SK-N-SH (cell line): ENCODE data around the gene TP53I11. TPM values are rescaled to one million over a fixed set of nuclear protein-coding genes. Genes with fewer than 3 reads are reported as not detected.

Experiments
- CTCF ChIA-PET: fragments of 300-600, 350-600 bp; formaldehyde crosslinking; extraction: SDS; loops from one replicate; lab custom pipeline; 2021; lab: Yijun Ruan, JAX
- POLR2A ChIA-PET: fragments of 350-600 bp; sonication (Branson Sonifier 250); formaldehyde crosslinking; extraction: SDS; loops from one replicate; lab custom pipeline; 2020; ENCODE audit warnings: antibody characterized with exemption, inconsistent platforms; lab: Yijun Ruan, JAX
- DNase-seq: peaks from one replicate; pipeline ENCODE4 v3.0.0; 2012
- H2AFZ ChIP-seq: fragments of 200-600 bp; sonication (generic); 2 replicates; pipeline ENCODE4 v1.8.1; 2016; ENCODE audit warnings: antibody characterized with exemption, mild to moderate bottlenecking, low read depth
- H3F3A ChIP-seq: fragments of 200-600 bp; sonication (generic); replicated peaks from 2 replicates; pipeline ENCODE3; 2016; ENCODE audit warnings: antibody characterized with exemption, mild to moderate bottlenecking; ENCODE audit not compliant: insufficient read depth
- H3K27ac ChIP-seq, 2 experiments: fragments of 200-500 bp in 1 of 2; fragments of 200-600 bp in 1 of 2; sonication (Bioruptor generic) in 1 of 2; sonication (generic), shearing (Covaris generic) in 1 of 2; 2 replicates each; pipeline versions ENCODE4 v1.5.1 to v1.6.1; 2014 to 2016; ENCODE audit warnings: low read depth in 2 of 2, inconsistent platforms in 1 of 2, low read length in 1 of 2, mild to moderate bottlenecking in 1 of 2, mixed read lengths in 1 of 2
- H3K27me3 ChIP-seq: fragments of 200-600 bp; sonication (generic), shearing (Covaris generic); 2 replicates; pipeline ENCODE4 v1.6.1; 2016; ENCODE audit warnings: mixed run types; ENCODE audit not compliant: insufficient read depth
- H3K36me3 ChIP-seq, 2 experiments: fragments of 200-500 bp in 1 of 2; fragments of 200-600 bp in 1 of 2; sonication (Bioruptor generic) in 1 of 2; sonication (generic) in 1 of 2; replicated peaks in 1 of 2; 2 replicates each; pipeline versions ENCODE3 to v1.5.1; 2014 to 2016; ENCODE audit warnings: low read length in 1 of 2, mild to moderate bottlenecking in 1 of 2; ENCODE audit not compliant: insufficient read depth in 2 of 2, control insufficient read depth in 1 of 2
- H3K4me1 ChIP-seq, 2 experiments: fragments of 200-500 bp in 1 of 2; fragments of 200-600 bp in 1 of 2; sonication (Bioruptor generic) in 1 of 2; sonication (generic), shearing (Covaris generic) in 1 of 2; 2 replicates each; pipeline versions ENCODE4 v1.5.1 to v1.6.1; 2014 to 2016; ENCODE audit warnings: low read depth in 1 of 2, low read length in 1 of 2, mixed run types in 1 of 2; ENCODE audit not compliant: insufficient read depth in 2 of 2, control insufficient read depth in 1 of 2
- H3K4me2 ChIP-seq: fragments of 200-600 bp; sonication (generic), shearing (Covaris generic); 2 replicates; pipeline ENCODE4 v1.6.1; 2017; ENCODE audit warnings: mixed run types
- H3K4me3 ChIP-seq, 2 experiments: fragments of 200-500 bp in 1 of 2; fragments of 200-600 bp in 1 of 2; sonication (Bioruptor generic) in 1 of 2; sonication (generic), shearing (Covaris generic) in 1 of 2; 2 replicates each; pipeline versions ENCODE4 v1.5.1 to v1.8.1; 2014 to 2016; ENCODE audit warnings: low read depth in 2 of 2, inconsistent platforms in 1 of 2, low read length in 1 of 2, mild to moderate bottlenecking in 1 of 2, mixed read lengths in 1 of 2, moderate library complexity in 1 of 2
- H3K79me2 ChIP-seq: fragments of 200-600 bp; sonication (generic); 2 replicates; pipeline ENCODE4 v1.8.1; 2017; ENCODE audit warnings: mild to moderate bottlenecking; ENCODE audit not compliant: insufficient read depth
- H3K9ac ChIP-seq: fragments of 200-600 bp; sonication (generic); 2 replicates; pipeline ENCODE4 v1.6.1; 2017; ENCODE audit warnings: mixed run types
- H3K9me2 ChIP-seq: fragments of 200-600 bp; sonication (generic); 2 replicates; pipeline ENCODE4 v1.6.1; 2017; ENCODE audit warnings: mixed run types
- H3K9me3 ChIP-seq: fragments of 200-600 bp; sonication (generic); 2 replicates; pipeline ENCODE4 v1.6.1; 2017; ENCODE audit warnings: mixed run types, mild to moderate bottlenecking, moderate library complexity
- H4K20me1 ChIP-seq: fragments of 200-600 bp; sonication (generic); 2 replicates; pipeline ENCODE4 v1.6.1; 2017; ENCODE audit warnings: mild to moderate bottlenecking, mixed run types; ENCODE audit not compliant: insufficient read depth
- GABPA ChIP-seq: IDR thresholded peaks from 2 replicates; pipeline ENCODE4 v1.4.0; 2012; ENCODE audit warnings: low read depth, mild to moderate bottlenecking
- JUND ChIP-seq: IDR thresholded peaks from 2 replicates; pipeline ENCODE4 v1.4.0; 2012
- RAD21 ChIP-seq: IDR thresholded peaks from 2 replicates; pipeline ENCODE4 v1.6.1; 2012; ENCODE audit warnings: mild to moderate bottlenecking, low read length
- SMC3 ChIP-seq: IDR thresholded peaks from 2 replicates; pipeline ENCODE4 v1.6.1; 2012; ENCODE audit warnings: low read depth, low read length, improper control_type of control experiment
- TAF1 ChIP-seq: IDR thresholded peaks from 2 replicates; pipeline ENCODE4 v1.6.1; 2012; ENCODE audit warnings: low read depth, mild to moderate bottlenecking, low read length, moderate library complexity, borderline replicate concordance
- YY1 ChIP-seq: IDR thresholded peaks from 2 replicates; pipeline ENCODE4 v1.4.0; 2012; ENCODE audit warnings: low read depth, mild to moderate bottlenecking
- ZBTB33 ChIP-seq: IDR thresholded peaks from 2 replicates; pipeline ENCODE4 v1.4.0; 2012; ENCODE audit warnings: low read depth, borderline replicate concordance
- WGBS: methylation state at CpG from one replicate; pipeline ENCODE4 v1.1.6; 2017; ENCODE audit warnings: low lambda C conversion rate; 5-methylcytosine and 5-hydroxymethylcytosine counted together
- polyA plus RNA-seq, 3 experiments: library from polyadenylated mRNA; depleted of rRNA; stranded (reverse); fragments of >200 nt; gene quantifications; 2 replicates each; pipeline ENCODE4 v1.2.3, GENCODE V29; 2012
- TF ChIP-seq, protein P1 (sequence below): IDR thresholded peaks from 2 replicates; pipeline ENCODE4; 2012
- TF ChIP-seq, protein P2 (sequence below): fragments of 200-600 bp; sonication (generic); IDR thresholded peaks from 2 replicates; pipeline ENCODE4 v1.6.1; 2017; ENCODE audit warnings: antibody characterized with exemption, mild to moderate bottlenecking, moderate library complexity
- TF ChIP-seq, protein P3 (sequence below): IDR thresholded peaks from 2 replicates; pipeline ENCODE4 v1.6.1; 2012; ENCODE audit warnings: mild to moderate bottlenecking, low read depth, low read length, moderate library complexity

The TP53I11 gene
- polyA plus RNA-seq, 1 of the 3 experiments (the other 2 are of a cell fraction) = 6.6 TPM

DNA sequence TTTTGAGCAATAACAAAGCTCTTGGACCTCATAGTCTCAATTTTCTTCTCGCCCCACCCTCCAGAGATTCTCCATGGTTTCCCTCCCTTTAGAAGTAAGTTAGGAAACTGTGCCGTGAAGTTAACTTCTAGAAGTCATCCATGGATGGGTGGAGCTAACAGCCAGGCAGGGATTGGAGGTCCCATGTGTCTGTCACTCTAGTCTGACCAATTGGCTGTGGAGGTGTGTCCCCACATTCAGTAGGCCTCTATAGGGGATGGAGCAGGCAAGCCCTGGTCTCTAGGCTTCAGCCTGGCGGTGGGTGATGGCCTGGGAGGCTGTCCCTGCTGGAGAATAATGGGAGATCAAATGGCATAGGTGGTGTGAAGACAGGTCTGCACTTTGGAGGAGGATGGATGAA lies 50.7 kb downstream of the TP53I11 start:
- 67% methylated on average over 3 of the region's 3 CpGs for WGBS
- no peaks in the 10 kb centered on the region for H3F3A ChIP-seq
- H4K20me1 ChIP-seq = no peaks in the 10 kb centered on the region
- no peaks in the 10 kb centered on the region for H3K36me3 ChIP-seq
- H2AFZ ChIP-seq = no peak overlapping the region
- H3K4me3 ChIP-seq = no peak overlapping the region
- TF ChIP-seq YY1 (no peak), TAF1 (no peak), GABPA (no peak), JUND (no peak)
- TF ChIP-seq, protein P1, sequence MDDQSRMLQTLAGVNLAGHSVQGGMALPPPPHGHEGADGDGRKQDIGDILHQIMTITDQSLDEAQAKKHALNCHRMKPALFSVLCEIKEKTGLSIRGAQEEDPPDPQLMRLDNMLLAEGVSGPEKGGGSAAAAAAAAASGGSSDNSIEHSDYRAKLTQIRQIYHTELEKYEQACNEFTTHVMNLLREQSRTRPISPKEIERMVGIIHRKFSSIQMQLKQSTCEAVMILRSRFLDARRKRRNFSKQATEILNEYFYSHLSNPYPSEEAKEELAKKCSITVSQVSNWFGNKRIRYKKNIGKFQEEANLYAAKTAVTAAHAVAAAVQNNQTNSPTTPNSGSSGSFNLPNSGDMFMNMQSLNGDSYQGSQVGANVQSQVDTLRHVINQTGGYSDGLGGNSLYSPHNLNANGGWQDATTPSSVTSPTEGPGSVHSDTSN = peak; percentile 92
- TF ChIP-seq, protein P2, sequence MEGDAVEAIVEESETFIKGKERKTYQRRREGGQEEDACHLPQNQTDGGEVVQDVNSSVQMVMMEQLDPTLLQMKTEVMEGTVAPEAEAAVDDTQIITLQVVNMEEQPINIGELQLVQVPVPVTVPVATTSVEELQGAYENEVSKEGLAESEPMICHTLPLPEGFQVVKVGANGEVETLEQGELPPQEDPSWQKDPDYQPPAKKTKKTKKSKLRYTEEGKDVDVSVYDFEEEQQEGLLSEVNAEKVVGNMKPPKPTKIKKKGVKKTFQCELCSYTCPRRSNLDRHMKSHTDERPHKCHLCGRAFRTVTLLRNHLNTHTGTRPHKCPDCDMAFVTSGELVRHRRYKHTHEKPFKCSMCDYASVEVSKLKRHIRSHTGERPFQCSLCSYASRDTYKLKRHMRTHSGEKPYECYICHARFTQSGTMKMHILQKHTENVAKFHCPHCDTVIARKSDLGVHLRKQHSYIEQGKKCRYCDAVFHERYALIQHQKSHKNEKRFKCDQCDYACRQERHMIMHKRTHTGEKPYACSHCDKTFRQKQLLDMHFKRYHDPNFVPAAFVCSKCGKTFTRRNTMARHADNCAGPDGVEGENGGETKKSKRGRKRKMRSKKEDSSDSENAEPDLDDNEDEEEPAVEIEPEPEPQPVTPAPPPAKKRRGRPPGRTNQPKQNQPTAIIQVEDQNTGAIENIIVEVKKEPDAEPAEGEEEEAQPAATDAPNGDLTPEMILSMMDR = no peak
- peaks cover 0 to 8% of the 10 kb centered on the region in 2 experiments; a peak in 1 of 4 replicates for H3K4me1 ChIP-seq
- ChIA-PET CTCF (interaction anchor here (1.4 to 8.6 kb wide), 6 partner anchors 11 to 343 kb away, joined by 3 to 93 read pairs (median 6); no protein-coding TSS in a partner anchor), POLR2A (no interaction called here)
- no peak overlapping the region for H3K9ac ChIP-seq
- DNase-seq = peak; percentile 63
- H3K9me3 ChIP-seq = no peaks in the 10 kb centered on the region
- no peaks in the 10 kb centered on the region; the same call in none of the 2 replicates for H3K27me3 ChIP-seq
- no peak overlapping the region for H3K27ac ChIP-seq
- no peaks in the 10 kb centered on the region for H3K79me2 ChIP-seq
- H3K4me2 ChIP-seq = no peak overlapping the region
- H3K9me2 ChIP-seq = no peaks in the 10 kb centered on the region

GRCh38 chr11:44893846-44894617 lies 56.7 kb downstream of the TP53I11 start:
- CTCF ChIA-PET = interaction anchor here (0.6 to 8.6 kb wide), 67 partner anchors 9 to 344 kb away, joined by 3 to 93 read pairs (median 4); partner anchors contain the start of gene TSPAN18
- Histone ChIP-seq H3K9me3 (no peaks in the 10 kb centered on the region), H3F3A (no peaks in the 10 kb centered on the region), H3K36me3 (no peaks in the 10 kb centered on the region), H3K27ac (peak overlapping the region in 1 of 2 experiments; percentile 64; a peak in 2 of 4 replicates), H3K9ac (no peak overlapping the region), H3K4me3 (peak overlapping the region in 1 of 2 experiments; percentile 46; a peak in 1 of 4 replicates), H2AFZ (no peak overlapping the region), H3K27me3 (no peaks in the 10 kb centered on the region; the same call in 1 of the 2 replicates), H3K9me2 (no peaks in the 10 kb centered on the region), H3K4me2 (no peak overlapping the region), H3K4me1 (peaks cover 0 to 35% of the 10 kb centered on the region in 2 experiments; a peak in 1 of 4 replicates), H4K20me1 (no peaks in the 10 kb centered on the region), H3K79me2 (no peaks in the 10 kb centered on the region)
- POLR2A ChIA-PET = interaction anchor here (0.8 to 1.0 kb wide), 2 partner anchors 128 to 139 kb away, joined by 3 read pairs; no protein-coding TSS in a partner anchor
- 51% methylated on average over 19 of the region's 21 CpGs for WGBS
- peak; percentile 86 for DNase-seq
- TF ChIP-seq RAD21 (peak; percentile 94), ZBTB33 (no peak), SMC3 (peak; percentile 96)
- TF ChIP-seq, protein P2 = peak; percentile 91
- TF ChIP-seq, protein P3, sequence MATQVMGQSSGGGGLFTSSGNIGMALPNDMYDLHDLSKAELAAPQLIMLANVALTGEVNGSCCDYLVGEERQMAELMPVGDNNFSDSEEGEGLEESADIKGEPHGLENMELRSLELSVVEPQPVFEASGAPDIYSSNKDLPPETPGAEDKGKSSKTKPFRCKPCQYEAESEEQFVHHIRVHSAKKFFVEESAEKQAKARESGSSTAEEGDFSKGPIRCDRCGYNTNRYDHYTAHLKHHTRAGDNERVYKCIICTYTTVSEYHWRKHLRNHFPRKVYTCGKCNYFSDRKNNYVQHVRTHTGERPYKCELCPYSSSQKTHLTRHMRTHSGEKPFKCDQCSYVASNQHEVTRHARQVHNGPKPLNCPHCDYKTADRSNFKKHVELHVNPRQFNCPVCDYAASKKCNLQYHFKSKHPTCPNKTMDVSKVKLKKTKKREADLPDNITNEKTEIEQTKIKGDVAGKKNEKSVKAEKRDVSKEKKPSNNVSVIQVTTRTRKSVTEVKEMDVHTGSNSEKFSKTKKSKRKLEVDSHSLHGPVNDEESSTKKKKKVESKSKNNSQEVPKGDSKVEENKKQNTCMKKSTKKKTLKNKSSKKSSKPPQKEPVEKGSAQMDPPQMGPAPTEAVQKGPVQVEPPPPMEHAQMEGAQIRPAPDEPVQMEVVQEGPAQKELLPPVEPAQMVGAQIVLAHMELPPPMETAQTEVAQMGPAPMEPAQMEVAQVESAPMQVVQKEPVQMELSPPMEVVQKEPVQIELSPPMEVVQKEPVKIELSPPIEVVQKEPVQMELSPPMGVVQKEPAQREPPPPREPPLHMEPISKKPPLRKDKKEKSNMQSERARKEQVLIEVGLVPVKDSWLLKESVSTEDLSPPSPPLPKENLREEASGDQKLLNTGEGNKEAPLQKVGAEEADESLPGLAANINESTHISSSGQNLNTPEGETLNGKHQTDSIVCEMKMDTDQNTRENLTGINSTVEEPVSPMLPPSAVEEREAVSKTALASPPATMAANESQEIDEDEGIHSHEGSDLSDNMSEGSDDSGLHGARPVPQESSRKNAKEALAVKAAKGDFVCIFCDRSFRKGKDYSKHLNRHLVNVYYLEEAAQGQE = no peak
